ENCODE results near the gene AFF1.

- TF ChIP-seq CTCF (IDR thresholded peaks at IDR 0.05) (no peak), POLR2AphosphoS5 (IDR thresholded peaks at IDR 0.05) (no peak)
Measured at GRCh38 chr4:86957215-86957614, 22.4 kb downstream of the AFF1 start.
